Activated CD8-positive, alpha-beta T cell treated with anti-CD3 and anti-CD28 coated beads, Interleukin-2, amount 10 ng/mL, durations not matched to agents 7 days and 5 days (primary cell): ENCODE measurements around the gene SLCO6A1. TPM values are rescaled to one million over a fixed set of nuclear protein-coding genes. Genes with fewer than 3 reads are reported as not detected.

ENCODE experiments used
- total RNA-seq, 2 experiments: library from RNA; stranded (reverse); gene quantifications; one replicate each; pipeline ENCODE4 v1.2.3, GENCODE V29; 2021

SLCO6A1 gene
- total RNA-seq, 2 experiments from 2014 or later = not detected

Other genes starting within 250 kb of the SLCO6A1 start
- under 1 TPM; 0.74 to 0.76 TPM for gene SLCO4C1, start 202.7 kb downstream of the SLCO6A1 start, total RNA-seq